HAP-1 (cell line): ENCODE measurements around the gene AFF4.
A peak's percentile ranks its signal among the peaks of the same experiment; 100 is the strongest.

Experiments
- DNase-seq, 2 experiments: peaks; one replicate each; pipeline ENCODE4 v3.0.0-alpha.2; 2016 to 2020; ENCODE audit warnings: low spot score in 2 of 2
- H3K27me3 ChIP-seq: fragments of 250-450 bp; sonication (Bioruptor Pico); 2 replicates; pipeline ENCODE4 v1.5.1; 2020; ENCODE audit warnings: low read depth, mild to moderate bottlenecking, moderate library complexity
- H3K36me3 ChIP-seq: fragments of 250-450 bp; sonication (Bioruptor Pico); replicated peaks from 2 replicates; pipeline ENCODE4 v1.5.1; 2020; ENCODE audit warnings: mild to moderate bottlenecking
- H3K4me1 ChIP-seq: fragments of 250-450 bp; sonication (Bioruptor Pico); 2 replicates; pipeline ENCODE4 v1.5.1; 2020; ENCODE audit warnings: mild to moderate bottlenecking
- H3K4me3 ChIP-seq: fragments of 250-450 bp; sonication (Bioruptor Pico); 2 replicates; pipeline ENCODE4 v1.5.1; 2020; ENCODE audit warnings: mild to moderate bottlenecking, moderate library complexity
- H3K9me3 ChIP-seq: fragments of 250-450 bp; sonication (Bioruptor Pico); 2 replicates; pipeline ENCODE4 v1.5.1; 2020; ENCODE audit warnings: mild to moderate bottlenecking, moderate library complexity
- in situ Hi-C: fragments of 300-500 bp; cut with MboI; formaldehyde crosslinking; loops from 3 replicates; pipeline ENCODE4 v1.14.3; 2020; ENCODE audit warnings: low sequenced_read_pairs, inconsistent platforms, mixed read lengths

The AFF4 gene

DNA sequence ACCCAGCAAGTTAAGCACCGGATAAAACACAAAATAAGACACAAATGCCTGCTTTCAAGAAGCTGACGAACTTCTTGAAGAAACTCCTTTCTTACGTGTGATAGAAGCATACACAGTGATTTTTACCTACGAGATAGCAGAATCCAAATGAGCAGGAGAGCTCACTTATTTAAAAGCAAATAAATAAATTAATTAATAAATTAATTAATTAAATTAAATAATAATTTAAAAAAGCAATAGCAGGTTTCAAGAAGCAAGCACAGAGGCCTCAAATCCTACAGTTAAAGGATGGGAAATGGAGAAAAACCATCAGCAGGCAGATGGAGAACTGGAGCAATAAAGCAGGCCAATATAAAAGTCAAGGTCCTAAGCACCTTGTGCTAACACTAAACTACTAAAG, 72.6 kb downstream of the AFF4 start:
- no peaks in the 10 kb centered on the region for H3K27me3 ChIP-seq
- in situ Hi-C loops = no loop called here
- no peak for DNase-seq
- H3K4me3 ChIP-seq = no peak overlapping the region
- H3K36me3 ChIP-seq = peaks cover 60% of the 10 kb centered on the region
- H3K9me3 ChIP-seq = no peaks in the 10 kb centered on the region
- no peaks in the 10 kb centered on the region for H3K4me1 ChIP-seq

DNA sequence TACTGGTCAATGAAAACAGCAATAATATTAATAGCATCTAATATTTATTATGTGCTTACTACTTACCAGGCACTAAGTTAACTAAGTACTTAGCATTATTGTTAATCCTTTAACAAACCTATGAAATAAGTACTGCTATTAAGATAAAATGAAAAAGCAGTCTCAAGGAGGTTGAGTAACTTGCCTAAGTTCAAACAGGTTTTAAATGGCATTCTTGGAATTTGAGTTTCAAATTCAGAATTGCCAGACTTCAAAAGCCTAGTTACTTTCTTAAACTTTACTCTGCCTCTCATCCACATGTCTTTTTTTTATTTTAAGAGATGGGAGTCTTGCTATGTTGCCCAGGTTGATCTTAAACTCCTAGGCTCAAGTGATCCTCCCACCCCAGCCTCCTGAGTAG, 73.9 kb downstream of the AFF4 start:
- in situ Hi-C loops = no loop called here
- Histone ChIP-seq H3K9me3 (no peaks in the 10 kb centered on the region), H3K36me3 (peaks cover 55% of the 10 kb centered on the region), H3K4me3 (no peak overlapping the region), H3K4me1 (no peaks in the 10 kb centered on the region), H3K27me3 (no peaks in the 10 kb centered on the region)
- no peak for DNase-seq

DNA sequence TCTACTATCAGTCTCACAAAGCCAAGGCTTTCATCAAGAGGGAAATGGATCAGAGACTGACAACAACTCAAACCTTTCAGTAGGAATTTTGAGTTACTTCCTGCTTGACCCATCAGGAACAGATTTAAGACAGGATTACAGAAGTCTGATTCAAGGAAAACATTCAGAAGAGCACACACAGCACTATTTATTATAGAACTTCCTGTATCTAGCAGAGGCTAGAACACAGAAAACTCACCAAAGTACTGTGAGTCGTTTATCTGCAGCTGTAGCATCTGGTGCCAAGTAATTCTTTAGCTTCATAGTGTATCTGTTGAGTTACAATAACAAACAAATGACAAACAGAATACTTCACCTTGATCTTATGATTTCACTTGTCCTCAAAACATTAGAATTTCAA, 76.2 kb downstream of the AFF4 start:
- DNase-seq = no peak
- no peaks in the 10 kb centered on the region for H3K4me1 ChIP-seq
- H3K36me3 ChIP-seq = peaks cover 40% of the 10 kb centered on the region
- in situ Hi-C loops = no loop called here
- no peaks in the 10 kb centered on the region for H3K9me3 ChIP-seq
- no peaks in the 10 kb centered on the region for H3K27me3 ChIP-seq
- no peak overlapping the region for H3K4me3 ChIP-seq

DNA sequence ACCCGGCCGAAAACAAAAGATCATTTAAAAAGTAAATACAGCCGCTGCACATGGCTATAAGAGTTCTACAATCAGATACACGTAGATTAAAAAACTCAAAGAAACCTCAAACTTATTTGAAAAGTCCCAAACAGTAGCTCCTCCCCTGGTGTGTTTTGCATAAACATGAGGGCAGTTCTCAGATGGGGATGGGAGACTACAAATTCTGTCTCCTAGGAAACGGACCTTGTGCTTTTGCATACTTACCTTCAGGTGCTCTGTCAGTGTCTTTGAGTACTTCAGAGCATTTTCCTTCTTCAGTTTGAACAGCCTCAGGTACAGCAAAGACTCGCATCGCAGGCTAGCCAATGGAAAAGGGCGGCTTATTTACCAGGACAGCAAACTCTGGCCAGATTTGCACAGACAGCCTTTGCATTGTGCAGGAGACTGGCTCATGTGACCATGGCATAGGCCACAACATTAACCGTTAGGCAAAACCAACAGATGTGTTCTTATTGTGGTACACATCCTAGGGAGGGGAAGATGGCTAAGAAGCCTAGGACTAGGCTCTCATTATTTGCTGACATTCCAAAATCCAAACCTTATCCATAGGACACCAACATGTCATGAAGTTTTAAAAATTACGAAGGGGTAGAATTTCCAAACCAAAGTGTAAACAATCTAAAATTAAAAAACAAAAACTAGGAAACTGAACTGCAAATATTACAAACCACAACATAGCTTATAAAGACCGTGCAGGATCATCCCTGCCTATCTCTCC, 77.2 kb downstream of the AFF4 start:
- H3K9me3 ChIP-seq = no peaks in the 10 kb centered on the region
- peaks cover 34% of the 10 kb centered on the region for H3K36me3 ChIP-seq
- no peak overlapping the region for H3K4me3 ChIP-seq
- H3K4me1 ChIP-seq = no peaks in the 10 kb centered on the region
- no peak for DNase-seq
- in situ Hi-C loops = no loop called here
- no peaks in the 10 kb centered on the region for H3K27me3 ChIP-seq

DNA sequence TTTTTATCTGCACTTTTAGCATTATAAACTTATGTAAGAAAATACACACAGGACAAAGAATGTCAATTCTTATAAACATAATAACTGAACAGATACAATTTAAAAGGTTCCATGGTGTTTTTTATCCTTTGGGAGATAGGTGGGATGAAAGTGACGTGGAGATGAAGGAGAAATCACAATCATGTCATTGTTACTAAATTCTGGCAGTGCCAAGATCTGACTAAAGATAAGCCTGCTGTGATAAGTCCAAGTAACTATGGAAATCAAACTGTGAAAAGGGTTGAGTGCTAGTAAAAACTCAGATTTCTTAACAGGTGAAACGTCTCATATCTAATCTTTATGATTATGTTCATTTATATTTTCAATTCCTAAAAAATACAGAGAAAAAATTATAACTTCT, 78.9 kb downstream of the AFF4 start:
- H3K9me3 ChIP-seq = no peaks in the 10 kb centered on the region
- in situ Hi-C loops = no loop called here
- H3K4me3 ChIP-seq = no peak overlapping the region
- no peak for DNase-seq
- no peaks in the 10 kb centered on the region for H3K4me1 ChIP-seq
- H3K36me3 ChIP-seq = peaks cover 46% of the 10 kb centered on the region
- H3K27me3 ChIP-seq = no peaks in the 10 kb centered on the region

DNA sequence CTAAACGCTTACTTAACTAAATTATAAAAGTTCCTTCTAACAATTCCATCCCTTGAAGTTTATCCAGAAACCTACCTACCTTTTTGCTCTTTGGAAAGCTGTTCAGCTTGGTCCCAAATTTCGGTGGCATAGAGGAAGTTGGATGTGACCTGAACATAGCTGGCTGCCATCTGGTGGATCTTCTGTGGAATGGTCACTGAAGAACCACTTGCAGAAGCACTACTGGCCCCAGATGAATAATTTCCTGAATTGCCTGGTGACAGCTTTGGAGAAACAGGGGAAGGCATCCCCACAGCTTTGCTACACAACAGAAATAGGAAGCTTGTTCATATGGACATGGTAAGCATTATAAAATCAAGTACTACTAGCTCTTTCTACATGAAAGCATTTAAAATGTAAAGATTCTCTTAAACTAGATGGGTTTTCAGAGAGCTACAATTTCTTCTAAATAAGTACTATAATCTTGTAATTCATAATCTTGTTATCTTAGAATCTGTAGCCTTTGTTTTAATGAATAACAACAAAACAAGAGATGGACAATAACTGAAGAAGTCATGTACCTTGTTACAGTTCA, 80.1 kb downstream of the AFF4 start:
- DNase-seq = peak; percentile 65
- Histone ChIP-seq H3K4me3 (no peak overlapping the region), H3K9me3 (no peaks in the 10 kb centered on the region), H3K27me3 (no peaks in the 10 kb centered on the region), H3K36me3 (peaks cover 41% of the 10 kb centered on the region), H3K4me1 (no peaks in the 10 kb centered on the region)
- in situ Hi-C loops = no loop called here

DNA sequence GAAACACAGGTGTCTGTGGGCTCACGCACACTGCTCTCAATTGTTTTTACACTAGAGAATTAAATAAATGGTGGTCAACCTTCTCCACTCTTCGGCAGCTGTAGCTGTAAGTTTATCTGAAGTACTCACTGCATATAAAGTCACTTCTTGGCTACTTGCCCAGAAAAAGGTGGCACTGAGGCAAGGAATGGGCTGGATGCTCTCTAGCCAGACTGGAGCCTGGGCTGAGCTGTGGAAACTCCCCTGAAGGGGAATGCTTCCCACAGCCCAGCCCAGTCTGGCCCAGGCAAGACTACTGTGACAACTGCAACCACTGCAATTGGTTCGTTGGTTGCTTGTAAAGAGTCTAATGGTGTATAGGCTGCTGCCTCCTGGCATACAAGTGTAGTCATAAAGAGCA, 85.5 kb downstream of the AFF4 start:
- no peak for DNase-seq
- Histone ChIP-seq H3K27me3 (no peaks in the 10 kb centered on the region), H3K4me1 (no peaks in the 10 kb centered on the region), H3K36me3 (peaks cover 23% of the 10 kb centered on the region), H3K4me3 (no peak overlapping the region), H3K9me3 (no peaks in the 10 kb centered on the region)
- in situ Hi-C loops = no loop called here

DNA sequence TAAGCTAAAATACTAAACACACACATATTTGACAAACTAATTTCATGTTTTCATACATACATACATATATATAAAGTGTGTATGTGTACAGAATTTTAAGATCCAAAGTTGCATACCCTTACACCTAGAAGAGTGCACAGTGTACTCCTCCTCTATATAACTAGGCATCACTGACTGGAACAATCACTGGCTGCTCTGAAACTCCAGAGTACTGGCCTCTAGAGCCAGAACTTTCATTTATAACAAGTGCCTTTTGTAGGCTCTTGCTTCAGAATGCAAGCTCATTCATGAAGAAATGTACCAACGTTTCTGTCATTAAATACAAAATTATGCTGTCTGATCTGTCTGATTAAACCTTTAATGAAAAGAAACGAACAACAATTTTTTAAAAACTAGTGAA, 86.0 kb downstream of the AFF4 start:
- Histone ChIP-seq H3K27me3 (no peaks in the 10 kb centered on the region), H3K4me1 (no peaks in the 10 kb centered on the region), H3K4me3 (no peak overlapping the region), H3K36me3 (peaks cover 24% of the 10 kb centered on the region), H3K9me3 (no peaks in the 10 kb centered on the region)
- DNase-seq = no peak
- in situ Hi-C loops = no loop called here

DNA sequence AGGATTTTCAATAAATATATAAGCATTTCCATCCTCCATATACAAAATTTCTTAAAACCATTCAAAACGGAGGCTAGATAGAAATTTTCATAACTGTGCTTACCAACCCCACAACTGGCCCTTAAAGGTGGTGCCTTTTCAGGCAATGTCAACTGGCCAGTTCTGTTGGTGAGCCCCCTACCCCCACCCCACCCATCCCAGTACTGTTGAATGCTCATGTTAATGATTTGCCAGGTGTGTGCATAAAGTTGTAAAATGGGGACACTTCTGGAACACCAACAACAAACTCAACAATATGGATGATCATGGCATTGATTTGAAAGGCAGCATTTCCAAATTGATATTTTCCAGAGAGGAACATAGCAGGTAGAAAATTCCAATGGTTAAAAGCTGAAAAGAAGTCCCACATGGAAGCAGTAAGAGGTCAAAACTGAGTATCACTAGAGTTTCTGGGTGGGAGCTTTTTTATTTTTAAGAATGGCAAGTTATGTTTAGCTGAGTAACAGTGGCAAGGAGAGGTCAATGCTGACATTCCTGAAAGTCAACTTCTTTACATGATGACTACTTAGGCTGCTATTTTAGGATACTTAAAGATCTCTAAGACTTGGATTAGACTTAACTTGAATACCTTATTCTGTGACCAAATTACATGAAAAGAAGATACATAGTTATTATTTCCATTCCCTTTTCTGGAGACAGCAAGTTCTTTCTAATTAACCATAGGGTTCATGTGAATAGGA, 87.2 kb downstream of the AFF4 start:
- Histone ChIP-seq H3K9me3 (no peaks in the 10 kb centered on the region), H3K36me3 (peaks cover 32% of the 10 kb centered on the region), H3K27me3 (no peaks in the 10 kb centered on the region), H3K4me1 (no peaks in the 10 kb centered on the region), H3K4me3 (no peak overlapping the region)
- DNase-seq = no peak
- in situ Hi-C loops = no loop called here

DNA sequence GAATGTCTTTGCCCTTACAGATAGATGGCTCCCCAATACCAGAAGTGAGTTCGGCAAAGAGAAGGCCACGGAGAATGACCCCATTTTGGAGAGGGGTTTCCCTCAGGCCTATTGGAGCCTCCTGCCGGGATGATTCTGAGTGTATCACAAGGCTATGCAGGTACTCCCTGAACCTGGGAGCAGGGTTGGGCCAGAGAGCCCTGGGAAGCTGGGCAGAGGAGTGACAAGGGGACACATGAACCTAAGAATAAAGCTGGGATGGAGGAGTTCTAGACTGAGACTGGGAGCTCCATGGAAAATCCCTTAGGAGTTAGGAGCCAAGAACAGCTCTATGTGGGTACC, 89.5 kb downstream of the AFF4 start:
- no peak for DNase-seq
- Histone ChIP-seq H3K9me3 (no peaks in the 10 kb centered on the region), H3K4me3 (no peak overlapping the region), H3K4me1 (no peaks in the 10 kb centered on the region), H3K36me3 (peaks cover 36% of the 10 kb centered on the region), H3K27me3 (no peaks in the 10 kb centered on the region)
- in situ Hi-C loops = no loop called here

DNA sequence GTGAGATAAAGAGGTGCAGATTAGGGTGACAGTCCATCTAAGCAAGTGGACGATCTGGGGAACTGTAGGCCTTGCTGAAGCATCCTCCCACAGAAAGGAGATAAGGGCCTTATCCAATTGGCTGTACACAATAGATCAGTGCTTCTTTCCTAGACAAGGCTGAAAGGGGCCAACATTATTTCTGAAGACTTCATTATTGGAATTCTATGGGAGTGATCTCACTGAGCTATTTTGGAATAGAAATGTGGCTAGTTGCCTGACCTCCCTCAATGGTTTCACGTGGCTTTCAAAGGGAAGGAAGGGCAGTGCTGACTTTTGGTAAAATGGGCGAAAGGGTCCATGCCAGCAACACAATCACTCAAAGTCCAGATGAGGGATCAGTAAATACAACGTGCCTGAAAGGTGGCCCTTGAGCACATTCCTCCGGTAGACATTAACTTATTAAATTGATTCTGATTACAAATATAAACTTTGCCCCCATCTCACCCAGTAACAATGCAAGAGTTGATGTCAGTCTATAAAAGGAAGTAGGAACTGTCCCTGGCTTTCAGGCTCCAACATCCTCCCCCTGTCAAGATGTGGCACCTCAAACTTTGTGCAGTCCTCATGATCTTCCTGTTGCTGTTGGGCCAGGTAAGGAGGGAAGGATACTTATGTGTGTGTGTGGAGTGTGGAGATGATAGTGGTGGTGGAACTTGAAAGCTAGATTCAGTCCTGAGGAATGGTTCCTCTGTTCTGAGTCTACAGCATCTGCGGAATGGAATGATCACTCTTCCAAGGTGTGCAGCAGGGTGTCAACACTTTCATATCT, 90.1 kb downstream of the AFF4 start, which contains the start of gene LEAP2:
Gene LEAP2, plus strand, starts transcription at position 550 of the 811 bp plus-strand sequence. Its CDS starts 27 bp downstream, at position 577.
- Histone ChIP-seq H3K4me3 (no peak within 1 kb of the TSS), H3K9me3 (no peaks in the 10 kb centered on the region), H3K36me3 (peaks cover 41% of the 10 kb centered on the region), H3K27me3 (no peaks in the 10 kb centered on the region), H3K4me1 (no peaks in the 10 kb centered on the region)
- in situ Hi-C loops = no loop called here
- no peak for DNase-seq

DNA sequence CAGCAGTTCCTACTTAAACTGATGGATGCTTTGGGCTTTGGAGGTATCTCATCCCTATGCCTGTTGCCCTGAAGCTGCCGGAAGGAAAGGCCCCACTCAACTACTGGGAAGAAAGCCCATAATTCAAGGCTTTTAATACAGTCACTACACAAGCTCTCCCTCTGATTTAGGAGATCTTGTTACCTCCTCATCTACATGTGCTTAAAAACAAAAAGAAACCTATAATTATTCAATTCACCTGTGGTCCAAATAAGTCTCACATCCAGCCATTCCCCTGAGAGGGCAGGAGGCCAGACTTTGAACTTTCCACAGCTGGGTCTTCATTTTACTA, 90.7 kb downstream of the AFF4 start:
- H3K9me3 ChIP-seq = no peaks in the 10 kb centered on the region
- H3K36me3 ChIP-seq = peaks cover 47% of the 10 kb centered on the region
- no peaks in the 10 kb centered on the region for H3K27me3 ChIP-seq
- H3K4me3 ChIP-seq = no peak overlapping the region
- no peaks in the 10 kb centered on the region; the same call in 1 of the 2 replicates for H3K4me1 ChIP-seq
- in situ Hi-C loops = no loop called here
- no peak for DNase-seq

DNA sequence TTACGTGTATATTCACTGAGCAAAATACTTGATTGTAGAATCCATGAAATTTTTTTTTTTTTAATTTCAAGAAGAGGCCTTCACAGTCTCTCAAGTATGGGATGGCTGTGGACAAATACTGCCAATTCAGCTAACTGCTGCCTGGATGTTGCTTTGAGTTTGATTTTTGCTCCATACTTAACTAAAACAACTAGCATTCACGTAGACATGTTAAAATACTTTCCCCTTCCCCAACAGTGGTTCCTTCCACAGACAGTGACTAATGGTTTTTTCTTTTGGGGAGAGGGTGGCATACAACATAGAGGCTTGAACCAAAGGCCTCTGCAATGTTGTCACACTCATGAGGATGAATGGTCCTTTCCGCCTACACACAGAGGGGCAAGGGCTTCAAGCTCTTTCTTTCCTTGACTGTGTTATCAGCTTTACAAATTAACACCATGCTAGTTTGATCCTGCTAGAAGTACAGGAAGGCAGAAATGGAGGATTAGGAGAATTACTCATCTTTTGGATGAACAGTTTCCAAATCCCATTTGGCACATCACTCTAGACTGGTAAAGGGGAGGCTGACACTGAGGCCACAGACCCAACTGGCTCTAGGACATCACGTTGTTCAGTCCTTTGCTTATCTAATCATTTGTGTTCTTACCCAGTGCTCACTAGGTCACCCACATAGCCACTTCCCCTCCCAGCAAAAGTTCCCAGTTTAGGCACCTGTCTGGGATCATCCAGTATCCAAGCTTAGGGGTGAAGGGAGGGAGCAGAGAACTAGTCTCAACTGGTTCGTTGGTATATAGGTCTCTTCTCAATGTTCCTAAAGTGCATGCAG, 91.8 kb downstream of the AFF4 start:
- in situ Hi-C loops = no loop called here
- Histone ChIP-seq H3K9me3 (no peaks in the 10 kb centered on the region), H3K36me3 (peaks cover 56% of the 10 kb centered on the region), H3K4me1 (peaks cover 6% of the 10 kb centered on the region; the same call in 1 of the 2 replicates), H3K4me3 (no peak overlapping the region), H3K27me3 (no peaks in the 10 kb centered on the region)
- DNase-seq = no peak
